ENCODE results near the gene GRIA1. TPM values are rescaled to one million over a fixed set of nuclear protein-coding genes. Genes with fewer than 3 reads are reported as not detected.

Gene GRIA1
- total and polyA plus RNA-seq, 2 donors (not counting 1 experiment from before 2014, with no cell fraction given): not detected

DNA sequence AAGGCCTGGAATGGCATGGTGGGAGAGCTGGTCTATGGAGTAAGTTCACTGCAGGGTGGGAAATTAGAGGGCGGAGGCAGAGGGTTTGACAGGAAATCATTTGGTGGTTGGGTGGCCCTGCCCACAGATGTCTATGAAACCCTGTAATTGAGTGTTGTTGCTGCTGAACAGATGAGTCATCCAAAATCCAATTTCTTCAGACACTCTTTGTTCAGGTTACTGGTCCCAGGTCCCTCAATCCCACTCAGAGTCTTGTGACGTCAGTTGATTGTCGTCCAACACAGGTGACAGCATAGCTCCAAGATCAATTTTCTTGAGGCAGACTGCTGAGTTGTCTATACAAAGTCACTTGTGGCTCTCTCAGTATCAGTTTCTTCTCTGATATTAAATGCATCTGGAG lies 208.6 kb downstream of the GRIA1 start:
- ATAC-seq (ENCODE audit: low read depth): no peak
- no peak overlapping the region for H3K4me3 ChIP-seq (ENCODE audit: control extremely low read depth in 1 of 5, extremely low read depth in 1 of 5, insufficient read depth in 1 of 5, low read depth in 2 of 5, low read length in 4 of 5)
- intact Hi-C loops (cut with micrococcal nuclease): no loop called here
- POLR2A ChIA-PET: no interaction called here
- no peaks in the 10 kb centered on the region for H4K20me1 ChIP-seq (ENCODE audit: control insufficient read depth, insufficient read depth, low read length, poor library complexity, severe bottlenecking)
- H3K36me3 ChIP-seq (replicated peaks in 1 of 2; ENCODE audit: control extremely low read depth in 1 of 2, control insufficient read depth in 1 of 2, extremely low read depth in 1 of 2, insufficient read depth in 2 of 2, low read length in 1 of 2): no peaks in the 10 kb centered on the region
- no peaks in the 10 kb centered on the region for H3K4me1 Mint-ChIP-seq
- H3K27ac Mint-ChIP-seq: no peak overlapping the region
- H3K27ac ChIP-seq (ENCODE audit: low read length in 2 of 2): no peak overlapping the region
- no peak overlapping the region for H2AFZ ChIP-seq (ENCODE audit: insufficient read depth, low read depth, low read length, poor library complexity, severe bottlenecking)
- no peak overlapping the region for H3K9ac ChIP-seq (ENCODE audit: low read length)
- no peaks in the 10 kb centered on the region for H3K27me3 ChIP-seq (replicated peaks in 1 of 4; ENCODE audit: control extremely low read depth in 1 of 4, control insufficient read depth in 3 of 4, insufficient read depth in 4 of 4, low read length in 3 of 4)
- no peaks in the 10 kb centered on the region for H3K27me3 Mint-ChIP-seq
- H3K4me2 ChIP-seq (replicated peaks; ENCODE audit: low read depth, low read length, poor library complexity, severe bottlenecking): no peak overlapping the region
- no peaks in the 10 kb centered on the region for H3K9me3 Mint-ChIP-seq (ENCODE audit: insufficient read depth)
- H3K9me3 ChIP-seq (ENCODE audit: control extremely low read depth in 1 of 3, control insufficient read depth in 2 of 3, insufficient read depth in 1 of 3, low read length in 2 of 3): peaks cover 0 to 6% (median 0%) of the 10 kb centered on the region in 3 donors
- no peaks in the 10 kb centered on the region for H3K79me2 ChIP-seq (ENCODE audit: control insufficient read depth, insufficient read depth, low read length)
- WGBS (ENCODE audit: insufficient coverage): 95% methylated on average over 3 of the region's 3 CpGs
- no peak overlapping the region for H3K4me3 Mint-ChIP-seq
- TF ChIP-seq EZH2 (IDR thresholded peaks at IDR 0.05; ENCODE audit: borderline replicate concordance, insufficient read depth, low read depth, low read length, poor library complexity, severe bottlenecking): no peak
- no peak for DNase-seq
- CTCF ChIA-PET: no interaction called here
- no peaks in the 10 kb centered on the region for H3K4me1 ChIP-seq (ENCODE audit: control insufficient read depth in 2 of 2, insufficient read depth in 2 of 2, low read length in 2 of 2)

DNA sequence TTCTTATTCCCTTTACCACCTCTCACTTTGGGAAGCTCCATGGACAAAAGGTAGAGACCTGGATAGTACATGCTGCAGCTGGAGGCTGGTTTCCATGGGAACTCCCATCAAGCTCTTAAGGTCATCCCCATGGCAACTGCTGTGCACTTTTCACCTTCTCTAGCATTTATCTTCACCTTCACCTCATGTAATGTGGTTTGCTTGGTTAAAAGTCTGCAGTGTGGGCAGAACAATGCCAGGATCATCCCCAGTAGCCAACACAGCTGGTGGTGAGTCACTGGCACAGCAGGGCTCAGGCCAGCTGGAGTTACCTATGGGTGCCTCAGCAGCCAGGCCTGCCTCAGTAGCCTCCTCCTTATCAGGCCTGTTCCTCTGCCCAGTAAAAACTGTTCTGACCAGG lies 210.5 kb downstream of the GRIA1 start:
- Mint-ChIP-seq H3K27ac (no peak overlapping the region), H3K4me1 (no peaks in the 10 kb centered on the region), H3K4me3 (no peak overlapping the region), H3K9me3 (ENCODE audit: insufficient read depth) (no peaks in the 10 kb centered on the region), H3K27me3 (no peaks in the 10 kb centered on the region)
- Histone ChIP-seq H3K4me3 (ENCODE audit: control extremely low read depth in 1 of 5, extremely low read depth in 1 of 5, insufficient read depth in 1 of 5, low read depth in 2 of 5, low read length in 4 of 5) (no peak overlapping the region), H3K4me1 (ENCODE audit: control insufficient read depth in 2 of 2, insufficient read depth in 2 of 2, low read length in 2 of 2) (no peaks in the 10 kb centered on the region), H3K79me2 (ENCODE audit: control insufficient read depth, insufficient read depth, low read length) (no peaks in the 10 kb centered on the region), H3K36me3 (replicated peaks in 1 of 2; ENCODE audit: control extremely low read depth in 1 of 2, control insufficient read depth in 1 of 2, extremely low read depth in 1 of 2, insufficient read depth in 2 of 2, low read length in 1 of 2) (no peaks in the 10 kb centered on the region), H3K9ac (ENCODE audit: low read length) (no peak overlapping the region), H3K4me2 (replicated peaks; ENCODE audit: low read depth, low read length, poor library complexity, severe bottlenecking) (no peak overlapping the region), H3K27me3 (replicated peaks in 1 of 4; ENCODE audit: control extremely low read depth in 1 of 4, control insufficient read depth in 3 of 4, insufficient read depth in 4 of 4, low read length in 3 of 4) (no peaks in the 10 kb centered on the region), H3K9me3 (ENCODE audit: control extremely low read depth in 1 of 3, control insufficient read depth in 2 of 3, insufficient read depth in 1 of 3, low read length in 2 of 3) (peaks cover 0 to 6% (median 0%) of the 10 kb centered on the region in 3 donors), H2AFZ (ENCODE audit: insufficient read depth, low read depth, low read length, poor library complexity, severe bottlenecking) (no peak overlapping the region), H3K27ac (ENCODE audit: low read length in 2 of 2) (no peak overlapping the region), H4K20me1 (ENCODE audit: control insufficient read depth, insufficient read depth, low read length, poor library complexity, severe bottlenecking) (no peaks in the 10 kb centered on the region)
- CTCF ChIA-PET: no interaction called here
- ATAC-seq (ENCODE audit: low read depth) (no peak), DNase-seq (no peak)
- intact Hi-C loops (cut with micrococcal nuclease): no loop called here
- TF ChIP-seq, protein P1, sequence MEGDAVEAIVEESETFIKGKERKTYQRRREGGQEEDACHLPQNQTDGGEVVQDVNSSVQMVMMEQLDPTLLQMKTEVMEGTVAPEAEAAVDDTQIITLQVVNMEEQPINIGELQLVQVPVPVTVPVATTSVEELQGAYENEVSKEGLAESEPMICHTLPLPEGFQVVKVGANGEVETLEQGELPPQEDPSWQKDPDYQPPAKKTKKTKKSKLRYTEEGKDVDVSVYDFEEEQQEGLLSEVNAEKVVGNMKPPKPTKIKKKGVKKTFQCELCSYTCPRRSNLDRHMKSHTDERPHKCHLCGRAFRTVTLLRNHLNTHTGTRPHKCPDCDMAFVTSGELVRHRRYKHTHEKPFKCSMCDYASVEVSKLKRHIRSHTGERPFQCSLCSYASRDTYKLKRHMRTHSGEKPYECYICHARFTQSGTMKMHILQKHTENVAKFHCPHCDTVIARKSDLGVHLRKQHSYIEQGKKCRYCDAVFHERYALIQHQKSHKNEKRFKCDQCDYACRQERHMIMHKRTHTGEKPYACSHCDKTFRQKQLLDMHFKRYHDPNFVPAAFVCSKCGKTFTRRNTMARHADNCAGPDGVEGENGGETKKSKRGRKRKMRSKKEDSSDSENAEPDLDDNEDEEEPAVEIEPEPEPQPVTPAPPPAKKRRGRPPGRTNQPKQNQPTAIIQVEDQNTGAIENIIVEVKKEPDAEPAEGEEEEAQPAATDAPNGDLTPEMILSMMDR (IDR thresholded peaks at IDR 0.05): no peak
- TF ChIP-seq EZH2 (IDR thresholded peaks at IDR 0.05; ENCODE audit: borderline replicate concordance, insufficient read depth, low read depth, low read length, poor library complexity, severe bottlenecking): no peak
- POLR2A ChIA-PET: no interaction called here

All from B cell (primary cell).